Activated T-cell treated with anti-CD3 and anti-CD28 coated beads for 4 hours (primary cell): Measurements from ENCODE around the gene PIGU.
A peak's percentile ranks its signal among the peaks of the same experiment; 100 is the strongest.
"Not testable (repeated sequence)": the region's sequence is repeated elsewhere in the genome, so short reads cannot be mapped to it uniquely, and the experiment has no call there.

Experiments used
- DNase-seq: peaks from one replicate; pipeline ENCODE4 v3.0.0-alpha.2; 2020

The PIGU gene

DNA sequence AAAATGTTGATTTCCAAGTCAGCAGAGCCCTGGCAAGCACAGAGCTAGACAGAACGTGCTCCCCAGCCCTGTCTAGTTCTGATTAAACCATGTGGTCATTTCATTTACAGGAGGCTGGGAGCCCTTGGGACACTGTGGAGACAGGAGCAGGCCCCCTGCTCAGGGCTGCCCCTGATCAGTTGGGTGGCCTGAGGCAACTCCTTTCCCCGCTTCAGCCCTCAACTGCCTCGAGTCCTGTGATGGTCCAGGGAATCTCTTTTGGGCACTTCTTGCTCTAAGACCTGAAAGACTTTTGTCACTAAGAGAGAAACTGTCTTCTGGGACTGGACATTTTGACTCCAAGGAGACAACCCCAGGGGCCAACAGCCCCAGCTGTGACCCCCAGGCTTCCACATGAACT, 147.2 kb downstream of the PIGU start:
- DNase-seq: no peak

GRCh38 chr20:34528921-34529297, 148.0 kb downstream of the PIGU start:
- DNase-seq: no peak

DNA sequence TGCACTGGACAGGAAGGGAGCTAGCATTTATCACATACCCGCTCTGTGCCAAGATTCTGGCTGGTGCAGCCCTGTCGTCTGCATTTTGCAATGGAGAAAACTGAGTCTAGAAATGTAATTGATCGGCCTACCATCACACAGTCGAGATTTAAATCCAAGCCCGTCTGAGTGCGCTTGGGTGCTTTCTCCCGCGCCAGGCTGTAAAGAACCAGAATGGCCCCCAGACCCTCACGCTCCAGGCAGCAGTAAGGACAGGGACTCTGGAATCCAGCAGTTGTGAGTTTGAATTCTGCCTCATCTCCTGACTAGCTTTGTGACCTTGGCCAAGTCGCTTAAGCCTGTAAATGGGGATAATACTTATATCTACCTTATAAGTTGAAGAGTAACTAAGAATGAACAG, 149.9 kb downstream of the PIGU start:
- no peak for DNase-seq

DNA sequence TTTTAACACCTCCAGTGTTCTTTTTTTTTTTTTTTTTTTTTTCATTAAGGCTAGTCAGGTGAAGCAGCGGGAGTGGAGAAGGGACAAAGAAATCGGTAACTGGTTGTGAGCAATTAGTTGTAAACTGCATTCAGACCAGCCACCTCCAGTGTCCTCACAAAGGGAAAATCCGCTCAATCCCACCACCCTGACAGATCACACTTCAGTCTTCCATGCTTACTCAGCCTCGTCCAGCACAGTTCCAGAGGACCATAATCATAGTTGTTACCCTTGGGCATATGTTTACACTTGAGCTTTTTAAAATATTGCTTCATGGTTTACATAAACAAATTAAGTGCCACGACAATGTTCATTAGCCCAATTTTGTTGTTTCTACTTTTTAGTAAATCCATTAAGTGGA, 150.4 kb downstream of the PIGU start:
- no peak for DNase-seq

DNA sequence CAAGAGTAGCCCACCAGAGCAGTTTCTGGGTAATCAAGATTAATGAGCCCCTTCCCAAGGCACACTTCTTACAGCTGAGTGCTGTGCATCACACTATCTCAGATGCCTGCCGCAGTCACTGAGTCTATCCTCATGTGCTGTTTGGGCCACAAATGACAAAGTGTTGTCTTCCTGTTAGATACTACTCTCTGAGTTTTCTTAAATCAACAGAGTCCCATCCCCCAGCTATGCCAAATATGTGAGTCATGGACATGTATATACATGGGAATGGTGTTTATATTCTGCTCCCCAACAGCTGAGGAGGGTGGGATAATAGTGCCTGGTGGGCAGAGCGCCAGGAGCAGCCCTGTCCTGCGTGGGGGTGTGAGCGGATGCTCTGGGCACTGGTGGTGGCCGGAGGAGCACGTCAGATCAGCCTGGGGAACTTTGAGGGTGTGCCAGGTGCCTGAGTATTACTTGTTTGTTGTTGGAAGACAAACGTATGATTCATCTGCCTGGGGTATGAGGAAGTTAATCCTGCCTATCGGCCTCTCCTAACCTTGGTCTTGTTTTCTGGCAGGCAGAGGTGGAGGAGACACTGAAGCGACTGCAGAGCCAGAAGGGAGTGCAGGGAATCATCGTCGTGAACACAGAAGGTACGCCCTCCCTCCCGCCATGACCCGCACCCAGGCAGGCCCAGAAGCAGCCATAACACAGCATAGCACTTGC, 151.0 kb downstream of the PIGU start:
- no peak for DNase-seq

DNA sequence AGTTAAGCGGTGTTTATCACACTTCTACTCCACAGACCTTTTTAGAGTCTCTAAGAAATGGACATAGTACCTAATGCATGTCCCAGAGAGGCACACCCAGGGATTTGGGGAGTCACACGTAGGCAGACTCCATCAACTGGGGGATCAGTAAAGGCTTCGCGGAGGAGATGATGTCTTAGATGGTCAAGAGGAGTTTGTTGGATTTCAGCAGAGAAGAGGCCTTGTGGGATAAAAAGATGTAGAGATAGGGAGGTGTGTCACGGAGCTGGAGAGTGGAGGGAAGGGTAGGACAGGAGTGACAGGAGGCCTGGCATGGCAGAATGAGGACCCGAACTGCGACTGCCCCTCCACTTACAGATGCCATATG, 151.6 kb downstream of the PIGU start:
- DNase-seq: no peak

GRCh38 chr20:34524426-34524825, 152.5 kb downstream of the PIGU start:
- DNase-seq: no peak

DNA sequence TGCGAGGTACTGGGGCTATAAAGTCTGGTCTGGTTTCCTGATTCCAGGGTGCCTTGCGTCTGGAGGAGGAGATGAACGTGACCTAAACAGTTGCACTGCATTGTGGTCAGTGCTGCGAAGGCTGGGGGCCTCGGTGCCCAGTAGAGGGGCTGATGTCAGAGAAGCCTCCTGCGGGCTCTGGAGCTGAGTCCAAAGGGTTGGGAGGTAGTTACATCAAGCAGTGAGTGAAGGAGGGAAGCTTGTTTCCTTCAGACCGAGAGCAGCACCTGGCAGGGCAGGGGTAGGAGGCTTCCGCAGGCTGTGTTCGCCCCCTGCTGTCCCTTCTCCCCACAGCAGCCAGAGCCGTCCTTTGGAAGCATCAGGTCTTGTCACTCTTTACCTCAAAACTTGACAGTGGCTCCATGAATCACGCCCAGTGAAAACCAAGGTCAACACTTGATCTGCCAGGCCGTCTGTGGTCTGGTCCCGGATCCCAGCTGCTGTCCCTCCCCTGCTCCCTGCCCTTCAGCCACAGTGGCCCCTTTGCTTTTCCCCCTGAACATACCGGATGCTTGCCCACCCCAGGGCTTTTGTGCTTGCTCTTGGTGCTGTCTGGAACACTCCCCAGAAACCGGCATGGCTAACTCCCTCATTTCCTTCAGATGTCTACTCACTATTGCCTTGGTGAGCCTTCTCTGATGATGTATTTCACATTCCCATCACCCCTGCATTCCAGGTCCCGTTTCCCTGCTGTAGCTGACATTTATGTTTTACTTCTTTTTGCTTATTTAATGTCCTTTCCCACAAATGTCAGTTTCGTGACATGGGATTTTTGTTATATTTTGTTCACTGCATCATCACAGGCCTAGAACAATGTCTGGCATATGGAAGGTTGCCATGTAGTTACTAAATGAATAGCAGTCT, 153.7 kb downstream of the PIGU start:
- DNase-seq: peak; percentile 28

GRCh38 chr20:34519841-34520240, 157.1 kb downstream of the PIGU start:
- DNase-seq: not testable (repeated sequence)

GRCh38 chr20:34518863-34519262, 158.0 kb downstream of the PIGU start:
- DNase-seq: not testable (repeated sequence)

DNA sequence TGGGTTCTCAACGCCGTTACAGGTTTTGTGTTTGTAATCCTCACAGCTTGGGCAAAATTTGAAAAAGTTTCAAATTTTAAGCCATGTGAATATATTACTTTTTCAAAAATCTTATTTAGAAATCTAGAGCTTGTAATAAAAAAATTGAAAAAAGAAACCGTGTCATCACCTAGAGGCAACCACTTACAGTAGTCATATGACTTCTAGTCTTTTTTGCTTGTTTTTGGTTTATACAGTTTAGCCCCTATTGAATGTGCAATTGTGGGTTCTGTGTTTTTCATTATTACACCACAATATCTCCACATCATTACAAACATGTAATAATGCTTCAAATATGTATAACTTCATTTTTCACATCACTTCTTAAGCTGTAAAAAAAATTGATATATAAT, 159.8 kb downstream of the PIGU start:
- DNase-seq: no peak

DNA sequence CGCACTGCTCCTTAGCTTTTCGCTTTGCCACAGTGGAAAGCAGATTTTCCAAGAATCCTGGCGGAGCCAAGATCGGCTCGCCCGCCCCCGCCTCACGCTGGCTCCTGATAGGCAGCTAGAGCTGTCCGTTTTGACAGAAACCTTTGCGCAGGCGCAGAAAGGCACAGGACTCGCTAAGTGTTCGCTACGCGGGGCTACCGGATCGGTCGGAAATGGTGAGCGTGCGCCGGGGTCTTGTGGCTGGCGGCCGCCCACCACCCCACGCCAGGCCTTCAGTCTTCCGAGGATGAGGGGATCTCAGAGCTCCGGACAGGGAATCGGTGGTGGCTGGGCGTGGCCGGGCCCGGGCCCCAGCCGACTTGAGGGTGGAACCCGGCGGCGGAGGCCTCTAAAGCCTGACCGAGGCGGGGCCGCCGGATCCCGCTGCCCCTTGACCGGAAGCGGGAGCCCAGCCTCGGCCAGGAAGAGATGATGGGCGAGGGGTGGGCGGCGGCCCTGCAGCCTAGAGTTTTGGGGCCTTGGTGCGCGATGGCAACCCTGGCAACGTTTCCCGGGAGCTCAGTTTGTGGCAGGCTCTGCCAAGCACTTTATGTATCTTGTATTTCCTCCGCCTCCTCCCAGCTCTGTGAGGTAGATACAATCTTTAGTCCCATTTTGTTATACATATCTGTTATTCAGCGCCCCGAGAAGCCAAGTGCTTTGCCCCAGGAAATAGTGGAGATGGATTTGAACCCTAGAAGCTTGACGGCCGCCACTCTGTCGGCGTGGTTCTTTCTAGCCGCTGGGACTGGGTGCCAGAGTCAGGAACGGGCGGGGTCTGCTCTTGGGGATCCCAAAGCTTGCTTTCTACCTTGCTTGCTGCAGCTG, 160.4 kb downstream of the PIGU start, which contains the start of gene DYNLRB1:
TSS of gene DYNLRB1 (plus strand) at position 176 of the 867 bp plus-strand sequence. CDS start at position 213, 37 bp downstream.
- peak; percentile 93 for DNase-seq

DNA sequence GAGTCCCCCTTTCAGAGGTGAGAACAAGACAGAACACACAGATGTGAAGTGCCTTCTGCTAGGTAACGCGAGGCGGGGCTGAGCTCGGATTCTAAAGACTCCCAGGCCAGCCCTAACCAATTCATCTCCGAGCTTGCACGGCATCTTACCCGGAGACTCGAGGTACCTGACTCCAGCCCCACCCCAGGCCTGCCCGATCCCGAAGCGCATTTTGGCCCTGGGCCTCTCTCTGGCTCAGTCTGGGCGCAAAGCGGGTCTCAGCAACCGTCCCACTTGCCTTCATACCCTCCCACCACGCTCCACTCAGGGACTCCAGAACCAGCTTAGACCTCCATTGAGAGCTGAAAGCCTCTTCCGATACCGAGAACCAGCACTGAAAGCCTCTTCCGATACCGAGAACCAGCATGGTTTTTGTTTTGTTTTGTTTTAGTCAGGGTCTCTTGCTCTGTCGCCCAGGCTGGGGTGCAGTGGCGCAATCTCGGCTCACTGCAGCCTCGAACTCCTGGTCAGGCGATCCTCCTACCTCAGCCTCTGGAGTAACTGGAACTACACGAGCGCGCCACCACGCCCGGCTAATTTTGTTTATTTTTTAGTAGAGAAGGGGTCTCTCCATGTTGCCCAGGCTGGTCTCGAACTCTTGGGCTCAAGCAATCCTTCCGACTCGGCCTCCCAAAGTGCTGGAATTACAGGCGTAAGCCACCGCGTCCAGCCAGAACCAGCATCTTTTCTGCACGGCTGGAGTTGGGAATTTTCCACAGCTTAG, 161.2 kb downstream of the PIGU start:
- peak; percentile 49 for DNase-seq

- no peak for DNase-seq
These were observed 161.9 kb downstream of the PIGU start for GRCh38 chr20:34514897-34515483.

DNA sequence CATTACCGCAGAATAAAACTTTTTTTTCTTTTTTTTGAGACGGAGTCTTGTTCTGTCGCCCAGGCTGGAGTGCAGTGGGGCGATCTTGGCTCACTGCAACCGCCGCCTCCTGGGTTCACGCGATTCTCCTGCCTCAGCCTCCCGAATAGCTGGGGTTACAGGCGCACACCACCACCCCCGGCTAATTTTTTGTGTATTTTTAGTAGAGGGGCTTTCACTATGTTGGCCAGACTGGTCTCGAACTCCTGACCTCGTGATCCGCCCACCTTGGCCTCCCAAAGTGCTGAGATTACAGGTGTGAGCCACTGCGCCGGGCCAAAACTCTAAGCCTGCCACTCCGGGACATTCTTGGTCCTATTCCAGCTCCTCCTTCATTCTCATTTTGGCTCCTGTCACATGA, 162.9 kb downstream of the PIGU start:
- DNase-seq: not testable (repeated sequence)

- DNase-seq: no peak
These were observed 163.9 kb downstream of the PIGU start for GRCh38 chr20:34512955-34513419.

GRCh38 chr20:34512266-34512954, 164.5 kb downstream of the PIGU start:
- DNase-seq: no peak

- no peak for DNase-seq
These were observed 165.0 kb downstream of the PIGU start for GRCh38 chr20:34511891-34512265.

GRCh38 chr20:34510575-34510974, 166.3 kb downstream of the PIGU start:
- no peak for DNase-seq
